22Rv1 (cell line): ENCODE data around the gene MYLK3.

ENCODE experiments used
- H3K27ac ChIP-seq: fragments of 450-650 bp; 2 replicates; pipeline ENCODE4 v1.5.1; 2017
- ZFX ChIP-seq: fragments of 450-650 bp; IDR thresholded peaks from 2 replicates; pipeline ENCODE4 v1.6.1; 2017; ENCODE audit warnings: antibody characterized with exemption, borderline replicate concordance
- TF ChIP-seq, protein P1 (sequence below): fragments of 450-650 bp; IDR thresholded peaks from 2 replicates; pipeline ENCODE4 v1.5.1; 2017; ENCODE audit warnings: mild to moderate bottlenecking

The MYLK3 gene

GRCh38 chr16:46759309-46759708 lies 11.2 kb upstream of the MYLK3 start:
- TF ChIP-seq ZFX: no peak
- TF ChIP-seq, protein P1, sequence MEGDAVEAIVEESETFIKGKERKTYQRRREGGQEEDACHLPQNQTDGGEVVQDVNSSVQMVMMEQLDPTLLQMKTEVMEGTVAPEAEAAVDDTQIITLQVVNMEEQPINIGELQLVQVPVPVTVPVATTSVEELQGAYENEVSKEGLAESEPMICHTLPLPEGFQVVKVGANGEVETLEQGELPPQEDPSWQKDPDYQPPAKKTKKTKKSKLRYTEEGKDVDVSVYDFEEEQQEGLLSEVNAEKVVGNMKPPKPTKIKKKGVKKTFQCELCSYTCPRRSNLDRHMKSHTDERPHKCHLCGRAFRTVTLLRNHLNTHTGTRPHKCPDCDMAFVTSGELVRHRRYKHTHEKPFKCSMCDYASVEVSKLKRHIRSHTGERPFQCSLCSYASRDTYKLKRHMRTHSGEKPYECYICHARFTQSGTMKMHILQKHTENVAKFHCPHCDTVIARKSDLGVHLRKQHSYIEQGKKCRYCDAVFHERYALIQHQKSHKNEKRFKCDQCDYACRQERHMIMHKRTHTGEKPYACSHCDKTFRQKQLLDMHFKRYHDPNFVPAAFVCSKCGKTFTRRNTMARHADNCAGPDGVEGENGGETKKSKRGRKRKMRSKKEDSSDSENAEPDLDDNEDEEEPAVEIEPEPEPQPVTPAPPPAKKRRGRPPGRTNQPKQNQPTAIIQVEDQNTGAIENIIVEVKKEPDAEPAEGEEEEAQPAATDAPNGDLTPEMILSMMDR: no peak
- H3K27ac ChIP-seq: no peak overlapping the region

GRCh38 chr16:46757339-46758050 lies 9.4 kb upstream of the MYLK3 start:
- no peak overlapping the region for H3K27ac ChIP-seq

DNA sequence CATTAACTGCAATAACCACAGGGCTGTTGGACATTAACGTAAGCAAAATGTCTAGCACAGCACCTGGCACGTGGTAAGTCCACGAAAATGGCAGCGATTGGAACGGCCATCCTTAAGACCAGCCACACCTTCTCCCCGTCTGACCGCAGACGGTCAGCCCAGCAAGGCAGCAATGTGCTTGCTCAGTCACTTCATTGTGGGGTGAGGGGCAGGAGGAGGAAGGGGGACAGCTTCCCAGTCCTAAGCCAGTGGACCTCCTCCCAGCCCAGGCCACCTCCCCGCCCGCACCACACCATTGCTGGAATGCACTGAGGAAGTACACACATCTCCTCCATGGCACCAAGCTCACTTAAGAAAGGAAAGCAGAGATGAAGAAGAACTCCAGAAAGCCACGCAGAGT lies 8.6 kb upstream of the MYLK3 start:
- no peak overlapping the region for H3K27ac ChIP-seq
- no peak for TF ChIP-seq ZFX
- TF ChIP-seq, protein P1: no peak

More at GRCh38 chr16:46757339-46758050, 9.4 kb upstream of the MYLK3 start:
- no peak for TF ChIP-seq ZFX

GRCh38 chr16:46753015-46753414 lies 4.9 kb upstream of the MYLK3 start:
- TF ChIP-seq, protein P1: no peak
- H3K27ac ChIP-seq: no peak overlapping the region

- TF ChIP-seq, protein P1: no peak
- TF ChIP-seq ZFX: no peak
These were observed 3.2 kb upstream of the MYLK3 start for GRCh38 chr16:46751381-46751780.

DNA sequence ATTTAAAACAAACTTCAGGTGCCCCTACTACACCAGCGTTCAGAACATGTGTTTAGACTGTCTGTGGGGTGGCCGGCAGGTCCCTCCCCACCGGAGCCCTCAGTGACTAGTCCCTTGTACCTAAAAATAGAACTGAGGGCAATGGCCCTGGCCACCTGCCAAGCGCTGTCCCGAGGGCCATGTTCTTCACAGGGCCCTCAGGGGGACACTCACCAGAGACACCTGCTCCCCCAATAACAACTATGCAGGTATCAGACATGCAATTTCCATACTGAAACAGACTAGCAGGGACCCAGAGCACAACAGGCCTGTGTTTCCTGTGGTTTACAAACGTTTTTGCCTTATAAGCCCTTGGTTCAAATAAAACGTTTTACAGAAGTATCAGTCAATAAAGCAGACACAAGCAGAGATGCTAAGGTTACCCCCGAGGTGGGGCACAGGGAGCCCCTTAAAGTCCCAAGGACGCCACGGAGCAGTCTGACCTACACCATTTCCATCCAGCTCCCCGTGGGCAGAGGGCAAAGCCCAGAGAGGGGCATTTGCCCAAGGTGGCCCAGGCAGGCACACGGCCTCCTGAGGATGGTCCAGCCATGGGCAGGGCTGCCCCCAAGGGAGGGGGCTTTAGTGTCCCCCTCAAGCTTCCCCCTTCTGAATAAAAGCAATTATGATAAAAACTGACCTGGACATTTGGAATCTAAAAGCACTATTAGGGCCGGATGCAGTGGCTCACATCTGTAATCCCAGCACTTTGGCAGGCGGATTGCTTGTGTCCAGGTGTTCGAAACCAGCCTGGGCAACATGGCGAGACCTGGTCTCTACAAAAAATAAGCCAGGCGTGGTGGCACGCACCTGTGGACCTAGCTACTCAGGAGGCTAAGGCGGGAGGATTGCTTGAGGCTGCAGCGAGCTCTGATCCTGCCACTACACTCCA lies 896 bp upstream of the MYLK3 start:
- H3K27ac ChIP-seq: no peak overlapping the region
- TF ChIP-seq, protein P1: no peak
- no peak for TF ChIP-seq ZFX

More at GRCh38 chr16:46751381-46751780, 3.2 kb upstream of the MYLK3 start:
- H3K27ac ChIP-seq: no peak overlapping the region

- no peak for TF ChIP-seq ZFX
- TF ChIP-seq, protein P1: no peak
- H3K27ac ChIP-seq: no peak overlapping the region
These were observed 1.0 kb downstream of the MYLK3 start for GRCh38 chr16:46746821-46747776.
